CD4-positive, alpha-beta T cell treated with Interleukin-6 for 4 hours (primary cell): ENCODE data around the gene MLLT3.

Experiments used
- DNase-seq: peaks from one replicate; pipeline ENCODE4 v3.0.0-alpha.2; 2020; ENCODE audit warnings: mixed read lengths

MLLT3 gene

DNA sequence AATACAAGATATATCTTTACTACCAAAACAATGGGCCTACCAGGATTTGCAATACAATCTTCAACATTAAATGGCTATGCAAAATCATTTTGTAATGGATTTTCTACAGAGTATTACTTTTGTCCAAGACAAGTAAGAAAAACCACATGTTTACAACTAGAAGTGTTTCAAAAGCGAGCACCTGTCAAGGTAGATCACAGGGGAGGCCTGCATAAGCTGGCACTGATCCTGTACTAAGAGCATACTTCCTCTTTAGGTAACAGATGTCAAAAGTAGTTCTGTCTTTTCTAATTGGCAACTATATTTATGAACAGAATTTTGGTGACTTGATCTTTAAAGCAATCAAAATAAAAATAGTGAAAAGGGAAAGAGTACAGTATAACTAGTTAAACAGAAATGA is 249.0 kb downstream of the MLLT3 start:
- DNase-seq: peak; percentile 32

GRCh38 chr9:20369391-20369790 is 252.9 kb downstream of the MLLT3 start:
- peak; percentile 2 for DNase-seq

GRCh38 chr9:20367855-20368254 is 254.4 kb downstream of the MLLT3 start:
- no peak for DNase-seq

DNA sequence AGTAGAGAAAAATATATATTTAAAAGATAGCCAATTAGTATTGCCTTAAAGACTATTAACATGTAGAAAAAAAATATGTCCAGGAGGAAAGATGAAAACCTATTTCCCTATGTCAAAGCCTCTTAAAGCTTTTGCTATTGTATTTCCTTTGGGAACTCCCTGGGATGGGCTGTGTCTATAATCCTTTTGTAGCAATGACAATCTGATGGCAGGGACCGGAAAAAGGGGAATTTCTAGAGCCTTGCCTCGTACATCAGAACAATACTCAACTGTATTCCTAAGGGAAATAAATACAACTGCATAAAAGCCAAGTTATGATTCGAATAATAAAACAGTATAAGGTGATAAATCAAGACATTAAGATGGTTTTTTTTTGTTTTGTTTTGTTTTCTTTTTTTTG is 257.3 kb downstream of the MLLT3 start:
- DNase-seq: no peak

- no peak for DNase-seq
These were observed 259.1 kb downstream of the MLLT3 start for GRCh38 chr9:20363233-20363632.

- DNase-seq: no peak
These were observed 260.4 kb downstream of the MLLT3 start for GRCh38 chr9:20361656-20362570.

- DNase-seq: peak; percentile 45
These were observed 261.1 kb downstream of the MLLT3 start for GRCh38 chr9:20361229-20361628.

DNA sequence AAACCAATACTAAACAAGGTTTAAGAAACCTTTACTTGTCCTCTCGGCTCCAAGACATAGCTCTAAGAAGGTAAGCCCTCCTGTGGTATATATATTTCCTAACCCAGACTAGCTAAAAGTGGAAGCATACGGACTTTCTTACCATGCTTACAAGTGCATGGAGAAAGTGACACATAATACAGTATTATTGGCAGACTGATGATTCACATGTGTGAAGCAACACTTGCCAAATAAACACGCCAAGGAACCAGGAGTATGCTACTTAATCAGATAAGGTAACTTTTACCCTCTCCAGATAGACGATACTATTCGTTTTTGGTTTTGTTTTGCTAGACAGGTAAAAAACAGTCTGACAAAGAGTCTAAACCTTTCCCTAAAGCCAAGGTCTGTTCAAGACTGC is 264.1 kb downstream of the MLLT3 start:
- no peak for DNase-seq

GRCh38 chr9:20357037-20357432 is 265.3 kb downstream of the MLLT3 start:
- no peak for DNase-seq

- peak; percentile 71 for DNase-seq
These were observed 265.8 kb downstream of the MLLT3 start for GRCh38 chr9:20356403-20357036.

DNA sequence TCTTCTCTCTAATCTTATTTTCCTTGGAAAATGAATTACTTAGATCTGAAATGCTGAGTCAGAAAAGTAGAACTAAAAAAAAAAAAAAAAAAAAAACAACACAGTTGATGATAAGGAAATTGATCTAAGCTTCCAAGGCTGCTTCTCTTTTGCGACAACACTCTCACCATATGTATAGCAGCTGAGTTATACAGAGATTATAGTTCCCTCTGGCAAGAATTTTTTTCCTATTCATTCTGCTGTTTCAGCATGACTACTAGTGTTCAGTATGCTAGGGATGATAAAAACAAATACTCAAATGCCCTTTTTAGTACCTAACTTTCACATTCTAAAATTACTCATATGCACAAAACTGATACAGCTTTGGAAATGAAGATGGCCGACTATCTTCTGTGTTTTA is 267.3 kb downstream of the MLLT3 start:
- DNase-seq: no peak

DNA sequence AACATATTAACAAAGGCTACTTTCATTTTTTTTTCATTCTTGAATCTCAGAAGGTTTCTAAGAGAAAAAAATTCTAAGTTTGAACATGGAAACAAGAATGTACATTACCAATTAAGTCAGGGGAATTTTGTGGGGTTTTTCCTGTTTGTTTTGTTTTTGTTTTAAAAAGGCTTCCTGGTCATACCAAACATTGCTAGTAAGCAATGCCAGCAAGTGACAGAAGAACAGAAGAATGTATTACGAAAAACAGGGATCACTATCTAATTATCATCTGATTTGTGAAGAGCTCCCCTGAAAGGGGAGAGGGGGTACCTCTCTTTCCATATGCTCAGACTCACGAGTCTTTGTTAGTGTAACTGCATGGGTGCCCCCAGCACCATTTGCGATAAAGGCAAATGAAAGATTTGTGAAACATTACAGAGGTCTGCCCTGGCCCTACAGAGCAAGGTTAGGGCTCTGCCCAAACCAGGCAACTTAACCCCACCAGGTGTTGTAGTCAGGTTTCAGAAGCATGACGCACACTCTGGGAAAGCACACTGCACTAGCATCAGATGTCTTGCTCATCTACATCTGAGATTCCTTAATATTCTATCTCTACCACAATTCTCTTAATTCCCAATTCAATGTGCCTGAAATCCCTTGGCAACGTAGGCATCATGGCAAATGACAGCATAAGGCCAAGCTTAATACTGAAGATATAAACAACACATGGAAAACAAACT is 268.2 kb downstream of the MLLT3 start:
- no peak for DNase-seq

DNA sequence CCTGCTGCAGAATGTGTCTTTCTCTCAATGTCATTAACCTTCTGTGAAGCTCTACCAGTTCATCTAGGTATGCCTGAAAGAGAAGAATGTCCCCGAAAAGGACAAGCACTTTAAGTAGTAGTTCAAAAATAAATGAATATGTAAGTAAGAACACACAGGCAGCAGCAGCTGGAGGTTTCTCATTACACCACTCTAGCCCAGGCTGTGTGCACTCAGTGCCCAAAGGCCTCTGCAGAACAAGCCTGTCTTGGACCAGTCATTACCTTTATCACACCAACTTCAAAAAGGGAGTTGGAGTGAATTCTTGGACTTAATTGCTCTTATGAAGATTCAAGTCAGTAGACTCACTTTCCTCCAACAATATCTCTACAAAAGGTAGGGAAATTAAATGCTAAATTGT is 268.8 kb downstream of the MLLT3 start:
- DNase-seq: no peak

GRCh38 chr9:20352591-20352990 is 269.7 kb downstream of the MLLT3 start:
- DNase-seq: no peak

GRCh38 chr9:20351715-20352114 is 270.6 kb downstream of the MLLT3 start:
- no peak for DNase-seq

DNA sequence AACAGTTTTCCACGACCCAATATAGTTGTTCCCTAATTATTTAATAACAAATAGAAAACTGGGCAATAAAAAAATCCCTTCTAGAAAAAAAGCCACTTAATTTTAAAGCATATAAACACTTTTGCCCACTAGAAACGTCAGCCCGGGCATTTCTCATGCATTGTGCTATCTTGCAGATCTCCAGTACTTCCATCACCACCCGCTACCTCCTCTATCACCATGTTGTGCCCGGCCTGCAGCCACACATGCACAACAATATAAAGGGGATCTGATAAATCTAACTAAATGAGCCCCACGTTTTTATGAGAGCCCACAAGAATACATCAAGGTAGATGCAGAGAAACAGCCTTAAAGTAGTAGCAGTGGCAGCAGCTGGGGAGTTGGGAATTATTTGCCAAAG is 272.7 kb downstream of the MLLT3 start:
- DNase-seq: no peak

GRCh38 chr9:20343325-20343724 is 279.0 kb downstream of the MLLT3 start:
- no peak for DNase-seq

- no peak for DNase-seq
These were observed 281.8 kb downstream of the MLLT3 start for GRCh38 chr9:20340511-20340861.

DNA sequence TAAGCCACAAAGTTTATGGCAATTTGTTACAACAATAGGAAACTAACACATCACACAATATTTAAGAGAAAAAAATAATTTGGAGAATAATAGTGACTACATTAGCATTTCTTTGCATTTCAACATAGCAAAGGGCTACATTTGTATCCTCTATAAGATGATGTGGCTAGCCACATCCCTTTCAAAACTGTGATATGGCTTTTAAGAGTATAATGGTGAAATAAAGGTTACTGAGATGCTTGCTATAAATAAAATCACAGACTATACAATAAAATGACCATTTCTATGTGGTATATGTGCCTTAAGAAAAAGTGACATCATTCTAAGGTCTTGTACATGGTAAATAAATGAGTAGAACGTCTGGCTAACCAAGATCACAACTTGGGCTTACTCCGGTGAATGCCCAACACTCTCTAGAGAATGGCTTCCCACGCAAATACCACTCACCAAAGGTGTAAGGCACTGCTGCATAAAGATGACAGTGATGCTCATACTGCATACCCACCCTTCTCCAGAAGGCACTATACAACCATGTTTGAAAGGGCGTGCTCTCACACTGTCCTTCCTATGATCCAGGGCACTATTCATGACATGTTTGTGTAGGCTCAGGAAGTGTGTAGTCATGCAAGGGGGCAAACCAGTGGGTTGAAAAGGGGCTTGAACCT is 286.5 kb downstream of the MLLT3 start:
- DNase-seq: no peak

GRCh38 chr9:20333991-20334390 is 288.3 kb downstream of the MLLT3 start:
- no peak for DNase-seq

DNA sequence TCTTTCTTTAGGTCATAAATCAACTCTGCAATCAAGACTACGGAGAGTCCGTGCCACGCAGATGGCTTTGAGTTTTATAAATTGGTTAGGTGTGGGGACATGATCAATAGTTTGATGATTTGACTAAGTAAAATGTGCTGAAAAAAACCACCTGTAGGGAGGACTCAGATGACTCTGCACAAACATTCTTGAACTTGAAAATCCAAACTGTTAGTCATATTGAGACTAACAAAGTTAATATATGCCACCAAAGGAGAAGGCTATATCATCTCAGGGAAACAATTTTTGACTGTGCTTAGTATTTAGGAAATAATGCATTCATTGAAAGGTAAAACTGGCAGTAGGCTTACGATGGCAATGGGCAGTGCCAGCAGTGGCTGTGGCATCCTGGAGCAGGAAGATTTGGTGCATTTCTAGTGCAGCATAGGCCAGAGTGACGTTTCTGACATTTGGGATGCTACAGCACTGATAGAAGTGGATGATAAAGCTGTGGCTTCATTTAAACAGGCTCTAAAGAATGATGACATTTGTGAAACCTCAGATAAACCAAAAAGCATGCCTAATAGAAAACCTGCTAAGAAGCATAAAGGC is 291.1 kb downstream of the MLLT3 start:
- no peak for DNase-seq

- DNase-seq: no peak
These were observed 291.6 kb downstream of the MLLT3 start for GRCh38 chr9:20330688-20331087.

- no peak for DNase-seq
These were observed 295.8 kb downstream of the MLLT3 start for GRCh38 chr9:20326516-20326915.
